GM21576 (cell line): Measurements from ENCODE around the gene DIP2B.

Source experiments
- ATAC-seq: cut with Tn5 transposase; IDR thresholded peaks from one replicate; pipeline ENCODE4 v1.9.1; 2021; ENCODE audit warnings: mild to moderate bottlenecking, moderate library complexity; ENCODE audit not compliant: unreplicated experiment

DIP2B gene

DNA sequence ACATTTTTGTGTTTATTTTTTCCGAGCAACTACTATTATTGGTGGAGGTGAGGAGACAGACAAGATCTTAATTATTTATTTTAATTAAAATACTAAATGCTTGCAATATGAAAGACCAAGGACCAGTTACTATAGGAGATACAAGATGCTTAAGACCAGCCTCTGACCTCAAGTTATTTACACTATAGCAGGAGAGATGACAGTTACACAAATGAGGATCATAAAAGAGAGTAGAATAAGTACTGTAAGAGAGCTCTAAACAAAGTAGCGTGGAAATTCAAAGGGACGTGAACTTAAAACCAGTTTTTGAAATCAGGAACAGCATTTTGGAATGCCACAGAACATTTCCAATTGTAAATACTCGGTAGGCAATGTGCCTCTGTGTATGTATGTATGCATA lies 131.1 kb downstream of the DIP2B start:
- ATAC-seq: no peak

DNA sequence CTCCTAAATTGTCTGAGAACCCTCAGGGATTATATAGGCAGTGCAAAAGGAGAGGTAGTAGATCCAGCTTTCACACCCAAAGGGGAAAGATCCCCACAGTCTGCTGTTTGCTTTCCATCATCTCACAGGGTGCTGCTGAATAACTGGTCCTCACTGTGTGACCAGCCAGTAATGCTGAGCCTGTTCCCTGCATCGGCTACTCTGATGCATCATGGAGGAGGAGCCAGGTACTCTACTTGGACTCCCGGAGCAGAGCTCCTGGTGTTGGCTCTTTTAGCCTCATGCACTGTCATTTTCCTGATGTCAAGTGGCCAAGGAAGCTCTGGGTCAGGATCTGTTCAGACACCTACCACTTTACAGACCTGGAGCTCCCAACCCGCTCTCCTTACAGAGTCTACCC lies 131.7 kb downstream of the DIP2B start:
- no peak for ATAC-seq

DNA sequence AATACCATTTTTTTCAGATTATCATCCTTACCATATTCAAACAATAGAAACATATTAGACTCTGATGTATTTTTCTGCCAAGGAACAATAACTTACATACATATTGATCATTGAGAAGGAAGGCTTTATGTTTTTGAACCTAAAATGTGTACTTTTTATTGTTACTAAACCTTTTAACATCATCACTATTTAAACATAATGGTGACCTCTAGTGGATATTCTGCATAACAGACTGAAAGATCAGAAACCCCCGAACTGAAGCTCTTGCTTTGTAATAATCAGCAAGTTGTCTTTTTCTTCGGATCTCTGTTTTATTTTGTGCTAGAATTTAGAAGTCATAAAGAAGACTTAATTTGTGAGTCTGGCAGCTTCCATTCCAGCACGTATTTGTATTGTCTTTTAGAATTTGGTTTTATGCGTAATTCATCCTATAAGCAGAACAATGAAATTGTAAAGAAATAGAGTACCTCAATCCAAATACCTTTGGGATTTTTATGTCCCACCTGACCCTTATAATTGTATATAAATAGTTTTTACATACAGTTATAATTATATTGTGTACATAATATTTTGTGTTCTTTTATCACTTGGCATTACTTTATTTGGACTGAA lies 133.2 kb downstream of the DIP2B start:
- no peak for ATAC-seq

DNA sequence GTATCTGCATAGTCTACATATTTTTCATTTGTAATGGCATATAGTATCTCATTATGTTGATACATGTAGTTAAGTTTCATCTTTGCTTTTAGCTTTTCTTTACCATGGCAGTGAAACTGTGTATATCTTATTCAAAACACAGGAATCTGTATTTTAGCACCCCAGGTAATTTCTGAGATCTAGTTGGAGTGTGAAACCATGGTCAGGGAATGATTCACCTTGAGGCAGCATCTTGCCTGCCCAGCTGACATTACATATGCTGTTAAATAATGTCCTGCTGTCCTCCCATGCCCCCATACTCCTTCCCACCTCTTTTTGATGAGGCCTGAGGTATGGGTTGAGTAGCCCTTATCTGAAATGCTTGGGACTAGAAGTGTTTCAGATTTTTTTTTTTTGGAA lies 133.7 kb downstream of the DIP2B start:
- no peak for ATAC-seq

DNA sequence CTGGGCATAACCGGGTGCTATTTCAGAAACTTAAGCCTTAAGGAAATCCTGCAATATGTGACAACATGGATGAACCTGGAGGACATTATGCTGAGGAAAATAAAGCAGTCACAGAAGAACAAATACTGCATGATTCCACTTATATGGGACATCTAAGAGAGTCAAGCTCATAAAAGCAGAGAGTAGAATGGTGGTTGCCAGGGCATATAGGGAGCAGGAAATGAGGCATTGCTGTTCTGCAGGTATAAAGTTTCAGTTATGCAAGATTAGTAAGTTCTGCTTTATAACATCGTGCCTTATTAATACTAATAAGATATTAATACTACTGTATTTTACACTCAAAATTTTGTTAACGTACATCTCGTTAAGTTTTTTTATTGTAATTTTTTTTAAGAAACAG lies 134.9 kb downstream of the DIP2B start:
- ATAC-seq: no peak

DNA sequence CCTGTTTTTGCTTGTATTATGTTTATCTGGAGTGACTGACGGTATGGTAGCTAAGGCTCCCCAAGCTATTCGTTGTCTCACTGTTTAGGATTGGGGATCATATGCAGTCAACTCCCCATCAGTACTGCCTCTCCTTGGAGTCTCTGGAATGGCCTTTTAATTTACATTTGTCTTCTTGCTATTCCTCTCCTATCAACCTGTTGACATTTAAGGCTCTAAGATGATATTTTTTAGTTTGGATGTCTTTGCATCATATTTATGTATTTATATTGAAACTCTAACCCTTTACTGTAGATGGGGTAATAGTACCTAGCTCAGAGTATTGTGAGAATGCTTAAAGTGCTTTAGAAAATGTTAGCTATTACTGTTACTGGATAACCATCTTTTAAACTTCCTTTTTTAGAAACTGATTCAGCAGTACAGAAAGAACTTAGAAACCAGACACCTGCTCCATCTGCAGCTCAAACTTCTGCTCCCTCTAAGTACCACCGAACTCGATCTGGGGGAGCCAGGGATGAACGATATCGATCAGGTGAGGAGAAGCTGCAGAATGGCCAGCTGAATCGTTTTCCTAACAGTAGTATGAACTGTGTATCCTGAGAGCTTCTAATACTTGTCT lies 135.6 kb downstream of the DIP2B start:
- ATAC-seq: no peak

DNA sequence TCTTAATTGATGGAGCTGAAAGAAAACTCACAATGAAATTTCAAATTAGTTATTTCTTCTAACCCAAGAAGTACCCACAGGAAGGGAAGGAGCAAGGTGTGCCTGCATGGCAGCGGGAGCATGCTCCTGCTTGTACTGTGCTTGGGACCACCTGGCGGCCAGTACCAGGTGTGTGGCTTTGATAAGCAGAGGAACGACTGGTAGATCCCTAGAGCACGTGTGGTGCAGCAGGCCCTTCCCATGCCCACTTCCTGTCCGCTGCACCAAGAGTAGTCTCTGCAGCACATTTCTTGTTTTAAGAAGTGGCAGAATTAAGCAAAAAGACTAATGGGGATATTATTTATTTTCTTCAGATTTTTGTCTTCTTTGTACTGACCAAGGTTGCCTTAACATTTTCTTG lies 136.8 kb downstream of the DIP2B start:
- ATAC-seq: no peak

DNA sequence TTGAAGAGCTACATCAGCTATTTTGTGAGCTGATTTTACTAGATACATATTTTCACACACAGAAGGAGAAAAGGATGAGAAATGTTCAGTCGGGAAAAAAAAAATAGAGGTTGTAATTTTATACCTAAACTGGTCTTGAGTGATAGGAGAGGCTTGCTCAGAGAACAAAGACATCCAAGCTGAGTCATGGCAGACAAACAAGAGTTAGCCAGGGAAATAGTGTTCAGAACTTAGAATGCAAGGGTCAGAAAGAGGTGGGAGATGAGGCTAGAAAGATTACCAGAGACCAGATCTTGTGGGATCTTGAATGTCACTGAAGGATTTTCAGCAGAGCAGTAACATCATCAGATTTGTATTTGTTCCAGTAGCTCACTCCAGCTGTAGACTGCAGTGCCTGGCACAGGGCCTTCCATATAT lies 137.3 kb downstream of the DIP2B start:
- no peak for ATAC-seq

DNA sequence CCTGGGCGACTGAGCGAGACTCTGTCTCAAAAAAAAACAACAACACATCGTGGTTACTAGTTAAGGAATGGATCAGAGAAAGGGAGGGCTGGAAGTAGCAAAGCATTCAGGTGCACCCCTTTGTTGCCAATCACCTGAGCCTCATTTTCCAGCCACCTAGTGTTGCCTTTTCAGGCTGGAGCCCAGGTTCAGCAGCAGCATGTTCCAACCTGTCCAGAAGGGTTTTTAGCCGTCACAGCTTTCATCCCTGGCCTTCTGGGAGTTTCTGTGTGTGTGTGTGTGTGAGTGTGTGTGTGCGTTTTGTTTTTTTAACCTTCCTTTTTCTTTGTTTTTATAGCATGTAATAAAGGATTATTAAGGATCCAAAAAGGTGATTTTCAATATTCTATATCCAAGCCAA lies 138.0 kb downstream of the DIP2B start:
- no peak for ATAC-seq

DNA sequence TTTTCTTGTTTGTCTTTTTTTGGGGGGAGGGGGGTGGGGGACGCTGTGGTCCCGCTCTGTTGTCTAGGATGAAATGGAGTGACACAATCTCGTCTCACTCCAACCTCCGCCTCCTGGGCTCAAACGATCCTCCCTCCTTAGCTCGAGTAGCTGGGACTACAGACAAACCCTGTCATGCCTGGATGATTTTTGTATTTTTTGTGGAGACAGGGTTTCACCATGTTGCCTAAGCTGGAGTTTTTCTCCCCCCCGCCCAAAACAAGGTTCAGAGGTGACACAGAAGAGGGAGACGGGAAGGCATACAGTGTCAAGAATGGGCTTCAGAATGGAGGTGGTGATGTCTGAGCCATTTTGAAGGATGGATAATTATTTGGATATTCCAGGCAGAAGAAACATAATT lies 142.2 kb downstream of the DIP2B start:
- no peak for ATAC-seq

DNA sequence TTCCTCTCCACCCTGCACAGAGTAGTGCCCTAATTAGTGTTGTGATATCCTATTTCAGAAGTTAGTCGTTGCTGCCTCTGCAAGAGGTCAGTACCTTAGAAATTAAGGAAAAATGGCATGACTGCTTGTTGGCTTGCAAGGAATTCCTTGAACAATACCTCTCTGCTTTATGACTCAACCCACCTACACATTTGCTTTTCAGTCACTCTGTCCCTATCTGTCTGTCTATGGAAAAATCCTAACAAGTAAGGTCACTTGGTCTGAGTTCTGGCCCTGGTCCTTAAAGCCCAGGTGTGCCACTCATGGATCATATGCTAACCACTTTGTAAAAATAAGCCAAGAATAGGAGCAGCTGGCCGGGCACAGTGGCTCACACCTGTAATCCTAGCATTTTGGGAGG lies 142.7 kb downstream of the DIP2B start:
- no peak for ATAC-seq

DNA sequence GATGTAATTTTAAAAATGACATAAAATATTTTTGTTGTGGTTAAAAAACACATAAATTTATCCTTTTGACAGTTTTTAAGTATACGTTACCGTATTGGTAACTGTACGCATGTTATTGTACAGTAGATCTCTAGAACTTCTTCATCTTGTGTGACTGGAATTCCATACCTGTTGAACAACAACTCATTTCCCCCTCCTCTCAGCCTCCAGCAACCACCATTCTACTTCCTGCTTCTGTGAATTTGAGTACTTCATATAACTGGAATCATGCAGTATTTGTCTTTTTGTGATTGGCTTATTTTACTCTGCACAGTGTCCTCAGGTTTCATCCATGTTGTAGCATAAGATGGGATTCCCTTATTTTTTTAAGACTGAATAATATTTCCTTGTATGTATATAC lies 145.5 kb downstream of the DIP2B start:
- no peak for ATAC-seq

DNA sequence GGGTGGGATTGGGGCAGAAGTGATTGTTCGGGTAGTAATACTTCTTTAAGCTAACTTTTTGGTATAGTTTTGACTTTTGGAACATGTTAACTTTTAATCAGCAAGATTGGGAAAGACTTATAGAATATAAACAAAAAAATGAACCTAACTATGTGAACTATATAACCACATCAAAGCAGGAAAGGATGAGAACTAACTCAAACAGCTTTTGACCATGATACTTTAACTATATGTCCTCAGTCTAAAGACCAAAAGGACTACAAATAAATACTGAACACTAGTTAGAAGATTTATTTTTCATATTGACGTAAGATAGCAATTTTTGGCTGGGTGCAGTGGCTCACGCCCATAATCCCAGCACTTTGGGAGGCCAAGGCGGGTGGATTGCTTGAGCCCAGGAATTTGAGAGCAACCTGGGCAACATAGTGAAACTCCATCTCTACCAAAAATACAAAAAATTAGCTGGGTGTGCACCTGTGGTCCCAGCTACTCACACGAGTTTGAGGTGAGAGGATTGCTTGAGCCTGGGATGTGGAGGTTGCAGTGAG lies 150.7 kb downstream of the DIP2B start:
- no peak for ATAC-seq

DNA sequence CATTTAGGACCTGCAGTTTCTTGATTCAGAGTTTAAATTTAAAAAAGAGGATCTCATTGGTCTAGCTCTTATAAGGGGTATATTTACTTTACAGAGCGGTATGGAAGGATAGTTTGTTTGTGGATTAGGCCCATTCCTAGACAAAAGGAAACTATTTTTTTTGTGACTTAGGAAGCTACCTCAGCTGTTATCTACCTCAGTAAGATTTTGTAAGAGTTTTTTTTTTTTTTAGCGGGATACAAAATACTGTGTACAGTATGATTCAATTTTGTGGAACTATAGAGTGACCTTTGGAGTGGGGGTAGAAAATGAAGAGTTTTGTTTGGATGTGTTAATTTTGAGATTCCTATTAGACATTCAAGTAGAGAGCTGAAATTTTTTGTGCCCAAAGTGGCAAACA lies 154.5 kb downstream of the DIP2B start:
- ATAC-seq: no peak

DNA sequence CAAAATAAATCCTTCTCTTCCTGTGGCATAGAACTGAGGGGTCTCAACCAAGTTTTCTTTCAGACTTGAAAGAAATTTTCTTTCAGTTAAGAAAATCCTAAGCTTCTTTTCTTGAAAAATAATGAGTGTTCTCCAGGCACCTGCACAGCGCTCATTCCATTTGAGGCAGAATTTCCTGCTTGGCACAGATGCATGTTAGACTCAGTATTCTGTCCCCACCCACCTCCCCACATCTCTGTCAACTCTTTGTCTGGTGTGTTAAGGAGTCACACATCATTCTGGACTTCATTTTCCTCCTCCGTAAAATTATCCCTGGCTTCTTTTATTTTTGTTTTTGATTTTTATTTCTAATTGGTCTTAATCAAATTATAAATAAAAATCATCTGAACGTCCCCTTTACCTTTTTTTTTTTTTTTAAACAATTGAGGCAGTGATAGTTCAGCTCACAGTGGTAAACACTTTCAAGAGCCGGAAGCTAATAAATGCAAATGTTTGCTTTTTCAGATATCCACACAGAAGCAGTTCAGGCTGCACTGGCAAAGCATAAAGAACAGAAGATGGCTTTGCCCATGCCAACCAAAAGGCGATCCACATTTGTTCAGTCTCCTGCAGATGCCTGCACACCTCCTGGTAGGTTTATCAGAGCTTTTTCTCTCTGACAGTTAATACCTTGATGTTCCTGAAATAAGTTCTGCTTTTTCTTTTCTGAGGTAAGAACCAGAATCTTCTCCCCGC lies 155.1 kb downstream of the DIP2B start:
- no peak for ATAC-seq

DNA sequence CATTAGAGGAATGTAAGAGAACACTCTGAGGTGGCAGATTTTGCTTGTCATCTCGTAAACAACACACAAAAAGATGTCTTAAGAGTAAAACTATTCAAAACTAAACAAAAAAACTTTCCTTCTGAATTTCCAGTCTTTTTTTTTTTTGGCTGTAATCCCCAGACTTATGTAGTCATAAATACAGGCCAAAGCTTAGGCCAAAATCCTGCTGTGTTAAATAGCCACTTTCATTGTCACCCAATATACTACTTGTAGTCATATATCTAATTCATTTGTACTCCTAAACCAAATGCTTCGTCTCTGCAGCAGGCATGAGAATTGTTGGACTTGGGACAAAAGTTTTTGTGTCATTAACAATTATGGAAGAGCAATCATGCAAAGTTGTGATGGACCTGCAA lies 155.6 kb downstream of the DIP2B start:
- ATAC-seq: no peak

DNA sequence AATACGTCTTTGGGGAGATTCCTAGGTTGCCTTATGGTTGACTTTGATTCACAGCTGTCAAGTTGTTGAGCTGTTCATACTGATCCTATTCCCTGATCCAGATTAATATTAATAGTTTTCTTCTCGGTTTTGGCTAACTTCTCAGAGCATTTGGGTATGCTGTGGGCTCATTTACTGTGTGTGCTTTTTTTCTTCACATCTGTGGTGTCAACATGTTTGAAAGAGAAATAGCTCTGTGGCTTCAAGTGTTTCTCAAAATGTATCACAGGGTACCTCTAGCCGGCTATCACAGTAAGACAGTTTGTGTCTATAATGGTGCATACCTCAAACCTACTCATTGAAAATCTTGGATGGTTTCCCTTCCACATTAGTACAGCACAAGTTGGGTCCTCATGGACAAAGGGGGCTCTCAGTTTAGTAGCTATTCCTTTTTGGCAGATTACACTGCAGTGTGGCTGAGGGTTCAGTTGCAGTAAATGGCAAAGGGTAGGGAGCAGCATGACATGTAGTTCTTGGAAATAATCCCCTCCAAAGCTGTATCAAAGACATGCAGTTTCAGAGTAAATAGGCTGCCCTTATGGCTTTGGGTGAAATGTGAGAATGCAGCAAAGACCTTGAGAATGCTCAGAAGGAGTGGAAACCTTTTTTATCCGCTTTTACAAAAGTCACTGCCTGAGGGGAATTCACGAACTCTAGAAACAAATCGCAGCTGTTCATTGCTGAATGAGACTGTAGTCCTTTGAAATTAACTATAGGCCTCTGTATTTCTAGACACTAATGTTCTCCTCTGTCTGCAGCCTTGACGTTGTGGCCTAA lies 156.7 kb downstream of the DIP2B start:
- no peak for ATAC-seq

DNA sequence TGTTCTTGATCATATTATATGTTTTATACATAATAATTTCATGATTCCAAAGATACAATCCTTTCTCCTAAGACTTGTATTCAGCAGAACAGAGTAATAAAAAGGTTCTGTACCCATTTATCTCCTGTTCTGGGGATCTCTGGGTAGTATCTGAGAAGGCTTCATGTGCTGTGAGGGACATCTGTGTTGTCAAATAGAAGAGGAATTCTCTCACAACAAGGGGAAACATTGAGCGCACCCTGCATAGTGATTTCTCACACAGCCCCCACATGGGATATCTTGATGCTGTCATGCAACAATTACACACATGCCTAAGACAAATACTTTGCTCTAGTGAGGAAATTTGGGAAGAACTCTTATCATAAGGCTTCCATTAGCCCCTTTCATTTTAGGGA lies 157.3 kb downstream of the DIP2B start:
- no peak for ATAC-seq

DNA sequence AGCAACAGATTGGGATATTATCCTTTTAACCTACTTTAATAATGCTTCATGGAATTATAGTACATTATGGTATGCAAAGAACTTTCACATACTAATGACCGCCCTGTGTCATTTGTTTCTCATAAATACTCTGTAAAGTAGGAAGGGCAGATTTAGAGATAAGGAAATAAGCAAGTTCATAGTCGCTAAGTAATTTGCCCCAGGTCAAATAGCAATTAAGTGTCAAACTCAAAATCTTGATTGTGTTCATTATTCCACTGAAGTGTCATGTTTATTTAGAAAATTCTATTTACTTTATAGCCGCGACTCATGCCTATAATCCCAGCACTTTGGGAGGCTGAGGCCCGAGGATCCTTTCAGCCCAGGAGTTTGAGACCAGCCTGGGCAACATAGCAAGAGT lies 160.4 kb downstream of the DIP2B start:
- no peak for ATAC-seq

DNA sequence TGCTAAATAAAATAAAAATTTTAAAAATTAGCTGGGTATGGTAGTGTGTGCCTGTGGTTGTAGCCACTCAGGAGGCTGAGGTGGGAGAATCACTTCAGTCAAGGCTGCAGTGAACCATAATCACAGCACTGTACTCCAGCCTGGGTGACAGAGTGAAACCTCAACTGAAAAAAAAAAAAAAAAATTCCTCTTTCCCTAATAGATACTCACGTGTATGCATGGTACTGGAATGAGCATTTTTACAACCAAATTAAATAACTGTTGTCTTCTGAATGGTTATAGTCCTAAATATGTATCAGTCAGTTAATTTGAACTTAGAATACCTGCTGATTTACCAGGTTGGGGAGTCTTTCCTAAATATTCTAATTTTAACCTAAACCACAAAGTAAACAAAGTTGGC lies 160.8 kb downstream of the DIP2B start:
- no peak for ATAC-seq

DNA sequence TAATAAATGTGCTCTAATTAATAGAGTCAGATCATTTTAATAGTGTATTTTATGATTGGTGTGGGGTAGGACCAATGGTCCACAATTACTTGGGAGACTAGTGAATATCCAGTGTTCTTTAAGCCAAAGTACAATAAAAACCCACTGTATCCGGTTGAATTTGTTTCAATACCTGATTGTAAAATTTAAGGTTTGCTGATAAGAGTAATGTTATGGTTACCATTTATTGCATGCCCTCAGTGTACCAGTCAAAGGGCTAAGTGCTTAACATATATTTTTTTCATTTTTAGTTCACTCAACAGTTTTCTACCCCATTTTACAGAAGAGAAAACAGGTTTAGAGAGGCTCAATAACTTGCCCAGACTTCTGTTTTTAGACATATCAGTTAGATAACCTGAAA lies 161.2 kb downstream of the DIP2B start:
- ATAC-seq: no peak
